Fibroblast of peridontal ligament (primary cell): ENCODE measurements around the gene SLC6A11.

Experiments used
- DNase-seq: peaks from one replicate; pipeline ENCODE4 v3.0.0-alpha.2; 2010; ENCODE audit errors: extremely low read depth

SLC6A11 gene

DNA sequence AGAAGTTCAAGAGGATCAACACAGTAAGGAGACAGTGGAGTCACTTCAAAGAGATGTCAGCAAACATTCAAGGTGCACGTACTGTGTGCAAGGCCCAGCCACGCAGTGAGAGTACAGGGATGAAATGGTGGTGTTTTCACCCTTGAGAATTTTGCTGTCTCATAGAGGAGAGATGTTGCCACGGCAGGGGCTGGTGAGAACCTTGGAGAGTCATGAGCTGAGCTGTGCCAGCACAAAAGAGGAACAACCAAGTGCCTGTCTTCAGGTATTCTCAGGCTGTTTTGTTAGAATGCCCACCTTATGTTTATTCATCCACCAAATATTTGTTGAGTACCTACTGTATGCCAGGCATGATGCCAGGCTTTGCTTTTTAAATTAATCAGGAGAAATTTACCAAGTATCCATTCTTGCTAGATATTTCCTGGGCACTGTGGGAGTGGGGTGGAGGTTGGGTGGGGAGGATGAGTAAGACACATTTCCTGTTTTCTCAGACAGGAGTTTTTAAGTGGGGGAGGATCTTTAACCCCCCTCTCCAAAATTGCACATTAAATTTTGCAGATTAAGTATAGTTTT is 72.6 kb downstream of the SLC6A11 start:
- no peak for DNase-seq

DNA sequence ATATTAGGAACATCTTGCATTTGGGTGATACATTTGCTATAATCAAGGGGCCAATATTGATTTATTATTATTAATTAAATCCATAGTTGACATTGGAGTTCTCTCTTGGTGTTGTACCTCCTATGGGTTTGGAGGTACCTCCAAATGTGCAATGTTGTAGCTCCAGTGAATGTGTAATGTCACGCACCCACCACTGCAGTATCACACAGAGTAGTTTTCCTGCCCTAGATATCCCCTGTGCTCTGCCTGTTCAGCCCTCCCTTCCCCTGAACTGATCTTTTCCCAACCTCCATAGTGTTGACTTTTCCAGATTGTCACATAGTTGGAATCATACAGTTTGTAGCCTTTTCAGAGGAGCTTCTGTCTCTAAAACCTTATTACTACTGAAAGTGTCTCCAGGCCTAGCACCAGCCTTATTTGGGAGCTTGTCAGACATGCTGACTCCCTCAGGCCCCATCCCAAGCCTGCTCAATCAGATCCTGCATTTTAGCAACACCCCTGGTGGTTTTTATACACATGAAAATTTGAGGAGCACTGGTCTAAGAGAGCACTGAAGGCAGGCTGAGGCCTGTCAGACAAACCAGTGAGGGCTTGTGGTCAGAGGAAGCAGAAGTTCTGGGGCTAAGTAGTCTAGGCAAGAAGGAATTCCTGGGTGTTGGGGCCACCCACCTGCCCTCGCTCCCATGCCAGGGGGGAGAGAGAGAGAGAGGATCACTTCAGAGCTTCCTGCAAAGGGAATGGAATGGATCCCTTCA is 73.4 kb downstream of the SLC6A11 start:
- DNase-seq, result no peak

DNA sequence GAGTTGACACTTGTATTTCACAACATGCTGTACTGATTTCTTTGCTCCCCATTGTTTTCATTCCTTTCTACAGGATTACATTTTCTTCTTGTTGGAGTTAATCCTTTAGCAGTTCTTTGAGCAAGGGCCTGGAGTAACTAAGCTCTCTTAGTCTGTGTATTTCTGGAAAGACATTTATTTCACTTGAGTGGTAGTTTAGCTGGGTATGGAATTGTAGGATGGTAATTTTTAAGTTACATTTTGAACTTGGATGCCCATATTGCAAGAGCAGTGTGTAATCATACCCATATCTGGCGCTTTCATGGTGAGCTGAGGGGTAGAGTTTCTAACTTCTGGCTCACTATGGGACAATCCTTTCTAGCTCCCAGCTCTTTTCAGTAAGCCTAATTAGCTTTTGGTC is 74.6 kb downstream of the SLC6A11 start:
- no peak for DNase-seq

DNA sequence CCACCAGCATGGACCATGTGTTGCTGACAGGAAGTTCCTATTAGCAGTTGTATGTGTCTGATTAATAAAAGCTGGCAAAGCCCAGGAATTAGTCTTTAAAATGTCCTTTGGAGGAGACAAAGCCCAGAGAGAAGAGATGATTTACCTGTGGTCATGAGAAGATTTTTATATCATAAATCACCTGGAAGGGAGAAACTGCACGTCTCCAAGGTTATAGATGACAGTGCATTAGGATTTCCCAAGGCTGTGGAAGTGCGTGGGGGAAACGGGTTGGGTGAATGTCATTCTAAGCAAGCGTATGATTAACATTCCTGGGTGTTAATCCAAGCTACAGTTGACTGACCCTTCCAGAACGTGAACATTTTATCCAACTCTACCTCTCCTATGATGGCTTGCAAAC is 76.6 kb downstream of the SLC6A11 start:
- DNase-seq, result no peak

DNA sequence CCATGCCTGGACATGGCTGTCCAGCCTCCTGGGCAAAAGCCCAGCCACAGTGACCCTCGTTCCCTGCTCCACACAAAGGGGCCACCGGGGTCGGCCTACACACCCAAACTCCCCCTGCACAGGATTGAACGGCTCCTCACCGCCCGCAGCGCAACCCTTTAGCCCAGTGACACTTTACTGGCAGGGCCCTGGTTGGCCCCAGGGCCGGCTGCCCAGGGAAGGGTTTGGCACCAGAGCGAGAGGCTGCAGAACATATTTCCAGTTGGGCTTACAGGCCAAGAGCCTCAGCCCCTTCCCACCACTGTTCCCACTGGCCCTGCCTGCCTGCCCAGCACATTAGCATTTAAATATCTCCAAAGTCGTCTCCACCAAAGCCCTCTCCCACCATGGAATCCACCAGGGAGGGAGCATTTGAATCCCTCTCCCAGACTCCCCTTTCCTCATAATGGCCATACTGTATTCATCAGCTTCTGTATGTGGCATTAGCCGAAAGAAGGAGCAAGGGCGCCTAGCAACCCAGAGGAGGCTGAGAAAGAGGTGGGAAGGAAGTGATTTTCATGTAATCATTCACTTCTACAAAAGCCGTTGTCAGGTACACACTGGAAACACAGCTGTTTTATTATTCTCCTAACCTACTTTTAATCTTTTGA is 85.4 kb downstream of the SLC6A11 start:
- DNase-seq, result no peak

DNA sequence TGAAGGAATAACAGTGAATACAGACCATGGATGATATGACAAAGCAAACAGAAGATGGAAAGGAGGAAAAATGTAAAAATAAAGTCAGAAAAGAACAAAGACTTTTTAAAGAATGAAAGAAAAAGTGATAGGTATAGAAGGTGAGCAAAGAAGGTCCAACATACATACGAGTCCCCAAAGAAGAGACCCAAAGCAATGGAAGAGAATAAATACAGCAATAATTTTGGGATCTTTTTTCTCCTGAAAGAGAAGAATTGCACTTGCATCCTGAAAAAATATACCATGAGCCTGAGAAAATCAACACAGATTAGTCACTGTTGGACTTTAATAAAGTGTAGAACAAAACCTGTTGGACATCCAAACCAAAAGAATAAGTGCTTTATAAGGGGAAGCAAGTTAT is 91.2 kb downstream of the SLC6A11 start:
- DNase-seq, result no peak

DNA sequence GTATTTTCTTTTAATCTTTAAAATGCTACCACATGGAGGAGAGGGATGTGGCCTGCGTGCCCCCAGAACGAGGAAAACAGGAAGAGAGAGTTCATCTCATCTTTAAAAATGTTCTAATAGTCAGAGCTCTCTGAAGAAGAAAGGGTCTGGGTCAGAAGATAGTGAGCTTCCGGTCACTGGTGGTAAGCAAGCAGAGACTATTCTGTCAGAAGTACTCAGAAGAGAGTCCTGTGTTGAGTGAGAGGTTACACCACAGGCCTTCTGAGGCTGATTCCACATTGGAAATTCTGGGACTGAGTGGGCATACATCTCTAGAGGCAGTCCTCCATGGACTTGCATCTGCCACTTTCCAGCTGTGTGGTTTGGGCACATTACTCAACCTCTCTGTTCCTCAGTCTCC is 94.3 kb downstream of the SLC6A11 start:
- no peak for DNase-seq

DNA sequence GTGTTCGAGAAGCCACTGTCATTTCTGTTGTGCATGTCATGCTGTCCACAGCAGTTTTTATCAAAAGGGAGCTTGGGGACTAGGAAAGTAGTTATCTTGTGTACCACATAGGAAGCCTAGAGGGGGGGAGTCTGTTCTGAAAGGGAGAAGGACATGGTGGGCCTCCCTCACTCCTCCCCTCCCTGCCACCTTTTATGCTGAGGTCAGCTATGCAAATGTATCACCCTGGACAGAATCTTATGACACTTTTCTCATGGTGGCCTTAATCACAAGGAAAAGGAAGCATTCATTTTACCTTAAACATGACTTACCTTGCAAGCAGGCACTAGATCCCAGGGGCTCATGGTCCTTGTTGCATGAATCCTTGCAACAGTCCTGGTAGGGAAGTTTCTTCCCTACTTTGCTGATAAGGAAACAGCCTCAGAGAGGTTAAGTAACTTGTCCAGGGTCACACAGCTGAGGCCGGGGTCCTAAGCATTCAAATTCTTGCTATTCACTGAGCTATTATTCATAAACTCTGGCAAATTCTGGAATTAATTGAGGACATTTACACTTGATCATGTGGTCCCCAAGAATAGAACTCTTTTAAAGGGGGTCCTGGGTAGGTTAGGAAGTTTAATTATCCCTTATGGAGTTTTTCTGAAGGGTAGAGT is 95.4 kb downstream of the SLC6A11 start:
- no peak for DNase-seq

DNA sequence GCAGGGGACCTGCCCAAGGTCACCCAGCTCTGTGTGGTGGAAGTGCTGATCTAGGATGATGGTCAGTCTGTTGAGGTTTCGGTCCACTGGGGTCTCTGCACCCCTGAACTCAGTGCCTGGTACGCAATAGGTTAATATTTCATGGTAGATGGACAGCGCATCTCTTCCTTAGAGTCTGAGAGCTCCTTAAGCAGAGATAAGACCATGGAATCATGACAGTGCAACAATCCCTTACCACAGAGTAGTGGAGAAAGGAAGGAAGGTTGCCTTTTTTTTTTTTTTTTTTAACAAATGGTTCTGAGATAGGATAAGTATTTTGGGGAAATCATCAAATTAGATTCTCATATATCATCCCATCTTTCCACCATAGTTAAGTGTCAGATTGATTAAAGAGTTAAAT is 96.8 kb downstream of the SLC6A11 start:
- DNase-seq, result no peak

DNA sequence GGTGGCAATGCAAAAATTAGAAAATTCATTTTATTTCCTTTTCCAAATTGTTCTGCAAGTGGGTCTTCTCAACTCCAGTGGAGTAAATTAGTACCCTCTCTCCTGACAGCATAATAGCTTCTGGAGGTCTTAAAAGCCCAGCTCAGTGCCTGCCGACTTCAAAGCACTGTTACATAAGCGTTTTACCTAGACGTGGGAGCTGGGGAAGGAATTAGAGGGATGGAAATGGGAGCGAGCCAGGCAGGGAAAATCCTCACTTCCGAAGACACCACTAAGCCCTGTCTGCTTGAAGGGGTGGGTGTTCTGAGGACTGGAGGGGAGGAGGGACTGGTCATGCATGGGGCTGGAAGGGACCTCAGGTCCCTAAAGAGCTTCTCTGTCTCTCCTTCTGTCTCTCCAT is 99.3 kb downstream of the SLC6A11 start:
- DNase-seq, result no peak

DNA sequence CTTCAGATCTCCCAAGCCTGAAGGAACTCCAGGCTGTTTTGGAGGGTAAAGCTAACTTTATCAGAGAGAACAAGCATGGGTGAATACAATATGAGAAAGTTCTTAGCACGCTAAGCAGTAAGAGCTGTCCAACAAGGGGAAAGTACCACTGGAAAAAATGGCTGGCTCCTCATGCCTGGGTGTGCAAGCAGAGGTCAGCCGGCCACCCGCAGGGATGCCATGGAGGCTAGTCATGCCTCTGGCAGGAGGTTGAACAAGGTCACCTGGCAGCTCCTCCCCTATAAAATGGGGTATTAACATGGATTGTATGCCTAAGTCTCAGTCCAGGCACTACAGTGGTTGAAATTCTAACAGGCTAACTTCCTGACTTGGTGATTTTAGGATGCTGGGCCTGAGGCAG is 101.1 kb downstream of the SLC6A11 start:
- no peak for DNase-seq

DNA sequence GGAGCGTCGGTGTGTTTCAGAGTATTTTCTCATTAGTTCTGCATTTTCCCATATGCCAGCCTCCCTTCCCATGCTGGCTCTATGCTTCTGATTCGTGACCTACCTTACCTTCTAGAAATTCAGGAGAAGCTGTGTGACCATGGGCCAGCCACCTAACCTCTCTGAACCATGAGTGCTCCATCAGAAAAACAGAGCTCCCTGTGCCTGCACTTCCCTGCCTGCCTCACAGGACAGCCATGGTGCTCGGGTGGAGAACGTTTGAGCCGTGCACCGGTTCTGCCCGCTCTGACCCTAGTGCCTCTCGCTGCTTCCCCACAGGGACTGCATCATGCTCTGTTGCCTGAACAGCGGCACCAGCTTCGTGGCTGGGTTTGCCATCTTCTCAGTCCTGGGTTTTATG is 102.0 kb downstream of the SLC6A11 start:
- DNase-seq, result no peak

DNA sequence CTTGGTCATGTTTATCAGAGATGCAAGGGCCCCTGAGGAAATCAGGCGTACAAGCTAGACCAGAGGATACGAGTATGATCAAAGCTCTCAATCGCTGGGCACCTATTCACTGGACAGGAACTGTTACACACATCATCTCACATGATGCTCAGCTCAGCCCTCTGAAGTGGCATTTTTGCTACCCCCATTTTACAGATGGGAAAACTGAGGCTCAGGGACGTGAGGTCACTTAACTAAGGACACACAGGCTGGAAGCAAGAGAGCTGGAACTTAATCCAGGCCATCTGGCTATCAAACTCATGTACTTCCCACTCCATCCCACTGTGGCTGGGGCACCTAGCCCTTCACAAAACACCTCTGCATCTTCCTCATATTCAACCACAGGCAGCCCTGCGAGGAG is 103.6 kb downstream of the SLC6A11 start:
- DNase-seq, result no peak

DNA sequence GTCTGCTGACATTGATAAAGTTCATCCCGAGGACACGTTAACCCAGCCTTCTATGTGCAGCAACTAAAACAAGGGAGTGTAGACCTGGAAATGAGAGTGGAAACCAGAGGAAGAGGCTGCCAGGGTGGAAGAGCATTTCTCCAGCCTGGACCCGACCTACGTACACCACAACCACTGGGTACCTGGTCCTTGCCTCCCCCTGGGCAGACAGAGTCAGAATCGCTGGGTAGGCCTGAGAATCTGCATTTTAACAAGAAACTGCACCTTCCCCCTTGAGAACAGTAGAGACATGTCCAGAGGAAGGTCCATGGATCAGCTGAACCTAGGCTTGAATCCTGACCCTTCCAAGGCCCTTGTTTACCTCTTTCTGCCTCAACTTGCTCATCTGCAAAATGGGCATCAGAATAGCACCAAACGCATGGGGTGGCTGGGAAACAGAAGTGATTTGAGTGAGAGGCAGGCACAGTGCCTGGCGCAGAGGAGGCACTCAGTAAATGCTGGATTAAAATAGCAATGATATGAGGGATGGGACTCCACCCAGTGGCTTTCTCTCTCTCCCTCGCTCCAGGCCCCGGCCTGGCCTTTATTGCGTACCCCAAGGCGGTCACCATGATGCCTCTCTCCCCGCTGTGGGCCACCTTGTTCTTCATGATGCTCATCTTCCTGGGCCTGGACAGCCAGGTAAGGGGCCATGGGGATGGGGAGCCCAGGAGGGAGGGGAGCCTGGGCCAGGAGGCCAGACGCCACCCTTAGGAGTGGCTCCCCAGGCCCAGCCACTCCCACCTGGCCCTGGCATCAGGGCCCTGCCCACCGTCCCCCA is 109.6 kb downstream of the SLC6A11 start:
- DNase-seq, result no peak

DNA sequence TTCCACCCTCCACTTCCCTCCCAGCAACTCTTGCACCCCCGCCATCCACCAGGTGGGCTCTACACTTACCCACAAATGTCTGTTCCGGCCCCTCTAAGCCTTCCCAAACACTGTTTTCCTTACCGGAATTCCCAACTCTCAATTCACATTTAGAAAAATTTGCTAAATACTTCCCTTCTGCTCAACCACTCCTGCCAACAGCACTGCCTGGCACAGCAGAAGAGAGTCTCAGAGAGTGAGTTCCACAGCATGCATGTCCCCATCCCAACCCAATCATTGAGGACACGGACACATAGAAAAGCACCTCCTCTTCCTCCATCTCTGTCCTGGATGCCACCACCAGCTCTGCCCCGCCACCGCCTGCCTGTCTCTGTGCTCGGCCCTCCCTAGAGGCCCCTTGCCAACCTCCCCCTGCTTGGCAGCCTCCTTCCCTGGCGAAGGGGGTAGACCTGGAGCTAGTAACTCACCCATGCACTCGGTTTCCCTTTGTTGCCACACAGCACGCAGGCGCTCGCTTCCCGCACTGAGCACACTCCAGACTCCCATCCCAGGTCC is 110.3 kb downstream of the SLC6A11 start:
- no peak for DNase-seq

DNA sequence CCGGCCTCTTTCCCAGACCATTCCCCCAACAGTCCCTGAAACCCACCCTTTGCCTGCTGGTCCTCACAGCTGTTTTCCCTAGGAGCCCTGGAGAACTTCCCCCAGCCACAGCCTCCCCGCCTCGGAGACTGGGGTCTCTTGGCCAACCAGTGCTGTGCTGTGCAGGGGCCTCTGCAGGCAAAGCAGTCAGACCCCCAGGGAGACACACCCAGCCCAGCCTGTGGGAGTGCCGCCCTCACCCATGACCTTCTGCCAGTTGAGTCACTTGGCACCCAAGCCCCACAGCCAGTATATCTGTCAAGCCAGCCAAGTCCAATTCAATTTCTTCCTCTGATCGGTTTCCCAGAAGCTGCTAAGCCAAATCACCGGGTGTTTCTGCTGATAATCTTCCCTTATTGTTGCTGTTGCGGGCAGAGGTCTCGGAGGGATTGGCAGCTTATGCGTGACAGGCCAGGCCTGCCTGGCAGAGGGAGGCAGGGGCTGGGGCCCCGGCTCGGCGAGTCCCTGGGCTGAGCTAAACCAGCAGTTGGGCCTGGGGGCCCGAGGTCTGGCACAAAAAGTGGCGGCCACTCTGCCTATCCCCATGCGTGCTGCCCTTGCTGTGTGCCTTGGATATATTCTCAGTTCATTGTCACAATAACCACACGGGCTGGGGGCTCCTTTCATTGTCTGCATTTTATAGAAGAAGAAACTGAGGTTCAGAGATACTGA is 110.9 kb downstream of the SLC6A11 start:
- peak; percentile 23 for DNase-seq

DNA sequence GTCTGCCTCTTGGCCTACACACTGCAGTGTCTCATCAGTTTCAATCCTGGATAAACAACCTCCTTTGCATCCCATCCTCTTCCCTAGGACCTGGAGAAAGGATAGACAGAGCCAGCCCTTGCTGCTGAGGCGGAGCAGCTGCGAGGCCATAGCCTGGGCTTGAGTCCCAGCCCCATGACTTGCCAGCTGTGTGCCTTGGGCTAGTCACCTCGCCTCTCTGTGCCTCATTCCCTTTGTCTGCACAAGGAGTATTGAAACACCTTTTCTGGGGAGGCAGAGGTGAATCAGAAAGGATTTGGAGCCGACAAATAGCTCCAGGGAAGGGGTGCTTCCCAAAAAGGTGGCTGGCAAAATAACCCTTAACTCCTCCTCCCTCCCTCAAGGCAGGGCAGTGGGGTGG is 111.5 kb downstream of the SLC6A11 start:
- no peak for DNase-seq

DNA sequence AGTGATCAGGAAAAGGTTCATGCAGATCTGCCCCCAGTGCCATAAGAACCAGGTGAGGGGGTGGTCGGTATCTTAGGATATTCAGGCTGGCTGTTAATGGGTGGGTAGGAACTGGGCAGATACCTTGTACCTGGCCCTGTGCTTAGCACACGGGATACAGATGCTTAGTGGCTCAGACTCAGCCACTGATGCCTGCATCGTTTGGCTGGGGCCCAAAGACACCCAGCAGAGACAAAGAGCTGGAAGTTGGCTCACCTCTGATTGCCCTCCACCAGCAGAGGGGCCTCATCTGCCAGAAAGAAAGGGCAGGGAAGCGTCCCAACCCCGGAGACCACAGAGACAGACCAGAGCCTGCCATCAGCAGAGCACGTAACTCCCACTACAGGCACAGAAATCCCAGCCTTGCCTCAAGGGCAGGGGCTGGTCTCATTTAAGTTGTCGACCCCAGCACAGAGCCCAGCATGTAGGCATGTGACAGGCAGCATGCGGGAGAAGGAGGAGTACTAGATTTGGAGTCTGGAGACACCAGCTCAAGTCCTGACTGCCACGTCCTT is 112.5 kb downstream of the SLC6A11 start:
- DNase-seq, result no peak

DNA sequence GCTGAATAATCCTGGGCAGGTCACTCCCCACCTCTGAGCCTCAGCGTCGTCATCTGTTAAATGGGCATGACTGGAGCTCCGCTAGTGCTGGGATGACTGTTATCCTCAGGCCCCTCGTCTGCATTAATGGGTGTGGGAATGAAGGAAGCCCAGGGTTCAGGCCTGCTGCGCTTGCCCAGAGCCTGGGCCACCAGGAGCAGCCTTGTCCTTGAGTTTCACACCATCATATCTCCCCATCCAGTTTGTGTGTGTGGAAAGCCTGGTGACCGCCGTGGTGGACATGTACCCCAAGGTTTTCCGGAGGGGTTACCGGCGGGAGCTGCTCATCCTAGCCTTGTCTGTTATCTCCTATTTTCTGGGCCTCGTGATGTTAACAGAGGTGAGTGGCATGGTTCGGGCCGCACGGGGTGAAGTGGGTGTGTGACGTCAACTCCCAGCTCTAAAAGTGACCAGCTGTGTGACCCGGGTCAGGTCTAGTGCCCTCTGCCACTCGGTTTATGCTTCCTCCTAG is 113.0 kb downstream of the SLC6A11 start:
- DNase-seq, result no peak

DNA sequence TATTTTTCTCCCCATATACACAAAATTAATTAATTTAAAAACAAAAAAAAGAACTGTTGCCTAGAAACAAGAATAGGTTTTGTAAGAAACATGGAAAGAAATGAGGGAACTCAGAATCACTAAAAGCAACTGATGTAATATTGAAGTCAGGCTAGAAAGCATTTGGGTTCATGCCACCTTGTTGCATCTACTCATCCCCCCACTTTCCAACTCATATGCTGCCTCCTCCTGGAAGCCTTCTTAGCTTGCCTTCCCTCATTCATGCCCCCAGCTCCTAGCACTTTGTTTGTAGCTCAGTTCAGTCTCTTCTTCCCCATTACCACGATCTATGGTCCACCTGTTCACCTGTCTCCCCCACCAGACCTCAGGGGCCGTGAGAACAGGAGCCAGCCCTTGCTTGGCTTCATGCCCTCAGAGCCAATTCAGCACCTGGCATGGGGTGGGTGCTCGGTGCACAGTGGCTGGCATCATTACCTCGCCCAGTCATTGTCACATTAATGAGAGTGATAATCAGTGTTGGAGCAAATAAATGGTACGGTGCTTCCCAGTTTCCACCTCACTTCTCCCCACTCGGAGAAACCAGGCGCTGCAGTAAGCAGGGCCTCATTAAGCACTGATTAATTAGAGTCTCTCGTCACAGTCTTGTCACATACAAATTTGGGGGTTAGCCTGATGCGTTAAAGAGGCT is 114.1 kb downstream of the SLC6A11 start:
- DNase-seq, result no peak
